NB4 (cell line): ENCODE data around the gene HSD17B4.

Experiments used
- POLR2A ChIP-seq: IDR thresholded peaks from 2 replicates; pipeline ENCODE4 v1.6.1; 2011; ENCODE audit warnings: mild to moderate bottlenecking; ENCODE audit not compliant: insufficient read length; ENCODE audit errors: extremely low read depth
- TF ChIP-seq, protein P1 (sequence below): IDR thresholded peaks from one replicate; pipeline ENCODE4 v1.5.1; 2012; ENCODE audit warnings: low read depth, low read length

DNA sequence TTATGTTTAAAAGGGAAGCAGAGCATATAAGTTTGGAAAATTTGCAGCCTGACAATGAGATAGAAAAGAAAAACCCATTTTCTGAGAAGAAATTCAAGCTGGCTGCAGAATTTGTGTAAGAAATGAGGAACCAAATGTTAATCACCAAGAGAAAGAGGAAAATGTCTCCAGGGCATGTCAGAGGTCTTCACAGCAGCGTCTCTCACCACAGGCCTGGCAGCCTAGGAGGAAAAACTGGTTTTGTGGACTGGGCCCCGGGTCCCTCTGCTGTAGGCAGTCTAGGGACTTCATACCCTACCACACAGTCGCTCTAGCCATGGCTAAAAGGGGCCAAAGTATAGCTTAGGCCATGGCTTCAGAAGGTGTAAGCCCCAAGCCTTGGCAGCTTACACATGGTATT is 32.1 kb upstream of the HSD17B4 start:
- TF ChIP-seq, protein P1, sequence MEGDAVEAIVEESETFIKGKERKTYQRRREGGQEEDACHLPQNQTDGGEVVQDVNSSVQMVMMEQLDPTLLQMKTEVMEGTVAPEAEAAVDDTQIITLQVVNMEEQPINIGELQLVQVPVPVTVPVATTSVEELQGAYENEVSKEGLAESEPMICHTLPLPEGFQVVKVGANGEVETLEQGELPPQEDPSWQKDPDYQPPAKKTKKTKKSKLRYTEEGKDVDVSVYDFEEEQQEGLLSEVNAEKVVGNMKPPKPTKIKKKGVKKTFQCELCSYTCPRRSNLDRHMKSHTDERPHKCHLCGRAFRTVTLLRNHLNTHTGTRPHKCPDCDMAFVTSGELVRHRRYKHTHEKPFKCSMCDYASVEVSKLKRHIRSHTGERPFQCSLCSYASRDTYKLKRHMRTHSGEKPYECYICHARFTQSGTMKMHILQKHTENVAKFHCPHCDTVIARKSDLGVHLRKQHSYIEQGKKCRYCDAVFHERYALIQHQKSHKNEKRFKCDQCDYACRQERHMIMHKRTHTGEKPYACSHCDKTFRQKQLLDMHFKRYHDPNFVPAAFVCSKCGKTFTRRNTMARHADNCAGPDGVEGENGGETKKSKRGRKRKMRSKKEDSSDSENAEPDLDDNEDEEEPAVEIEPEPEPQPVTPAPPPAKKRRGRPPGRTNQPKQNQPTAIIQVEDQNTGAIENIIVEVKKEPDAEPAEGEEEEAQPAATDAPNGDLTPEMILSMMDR, result no peak
- TF ChIP-seq POLR2A, result no peak
